Glutamatergic neuron (in vitro differentiated cells): ENCODE data around the gene SAP30BP. TPM values are rescaled to one million over a fixed set of nuclear protein-coding genes. Genes with fewer than 3 reads are reported as not detected.

Experiments used
- DNase-seq: peaks from one replicate; pipeline ENCODE4 v3.0.0; 2022
- H3K27ac Mint-ChIP-seq: one replicate; pipeline ENCODE4 v1.8.0; 2020; ENCODE audit warnings: mild to moderate bottlenecking, mixed read lengths, inconsistent platforms; ENCODE audit not compliant: unreplicated experiment
- H3K27me3 Mint-ChIP-seq: one replicate; pipeline ENCODE4 v1.8.0; 2020; ENCODE audit warnings: mild to moderate bottlenecking, moderate library complexity, mixed read lengths, inconsistent platforms; ENCODE audit not compliant: unreplicated experiment
- H3K36me3 Mint-ChIP-seq: one replicate; pipeline ENCODE4 v1.8.0; 2020; ENCODE audit warnings: mild to moderate bottlenecking, mixed read lengths, inconsistent platforms; ENCODE audit not compliant: unreplicated experiment
- H3K4me1 Mint-ChIP-seq: one replicate; pipeline ENCODE4 v1.8.0; 2020; ENCODE audit warnings: mild to moderate bottlenecking, low read depth, mixed read lengths, inconsistent platforms; ENCODE audit not compliant: unreplicated experiment
- H3K4me3 Mint-ChIP-seq: one replicate; pipeline ENCODE4 v1.8.0; 2020; ENCODE audit warnings: mild to moderate bottlenecking, mixed read lengths, inconsistent platforms; ENCODE audit not compliant: unreplicated experiment
- H3K9me3 Mint-ChIP-seq: one replicate; pipeline ENCODE4 v1.8.0; 2020; ENCODE audit warnings: mild to moderate bottlenecking, moderate library complexity, mixed read lengths, inconsistent platforms; ENCODE audit not compliant: unreplicated experiment
- CTCF ChIP-seq: fragments of 200-600 bp; sonication (generic); IDR thresholded peaks from one replicate; pipeline ENCODE4 v1.5.0; 2021; ENCODE audit not compliant: partially characterized antibody, unreplicated experiment
- total RNA-seq: library from RNA; stranded (reverse); fragmentation: NEBNext Ultra II Directional; extraction: Animal tissue kit (Norgen Biotek cat#: 25700); gene quantifications from one replicate; pipeline ENCODE4 v1.2.1, GENCODE V29; 2021; ENCODE audit not compliant: unreplicated experiment

The SAP30BP gene
- total RNA-seq, 1 donor from 2014 or later = 115 TPM

- H3K27me3 Mint-ChIP-seq = peaks cover 2% of the 10 kb centered on the region
- peaks cover 5% of the 10 kb centered on the region for H3K9me3 Mint-ChIP-seq
- H3K4me3 Mint-ChIP-seq = no peak overlapping the region
- H3K4me1 Mint-ChIP-seq = no peaks in the 10 kb centered on the region
- TF ChIP-seq CTCF = no peak
- no peaks in the 10 kb centered on the region for H3K36me3 Mint-ChIP-seq
- no peak overlapping the region for H3K27ac Mint-ChIP-seq
- no peak for DNase-seq
Observed at GRCh38 chr17:75647061-75647460, 20.1 kb upstream of the SAP30BP start.

GRCh38 chr17:75647921-75648320 lies 19.2 kb upstream of the SAP30BP start:
- Mint-ChIP-seq H3K27ac (no peak overlapping the region), H3K4me1 (no peaks in the 10 kb centered on the region), H3K9me3 (peaks cover 5% of the 10 kb centered on the region), H3K36me3 (no peaks in the 10 kb centered on the region), H3K27me3 (peaks cover 2% of the 10 kb centered on the region), H3K4me3 (no peak overlapping the region)
- TF ChIP-seq CTCF = no peak
- no peak for DNase-seq

GRCh38 chr17:75649687-75650086 lies 17.5 kb upstream of the SAP30BP start:
- Mint-ChIP-seq H3K27ac (no peak overlapping the region), H3K36me3 (no peaks in the 10 kb centered on the region), H3K9me3 (peaks cover 5% of the 10 kb centered on the region), H3K27me3 (no peaks in the 10 kb centered on the region), H3K4me3 (no peak overlapping the region), H3K4me1 (no peaks in the 10 kb centered on the region)
- DNase-seq = no peak
- no peak for TF ChIP-seq CTCF

- Mint-ChIP-seq H3K9me3 (peaks cover 4% of the 10 kb centered on the region), H3K27me3 (no peaks in the 10 kb centered on the region), H3K4me3 (no peak overlapping the region), H3K4me1 (no peaks in the 10 kb centered on the region), H3K27ac (no peak overlapping the region), H3K36me3 (no peaks in the 10 kb centered on the region)
- TF ChIP-seq CTCF = no peak
- DNase-seq = no peak
Observed at GRCh38 chr17:75650874-75651273, 16.3 kb upstream of the SAP30BP start.

GRCh38 chr17:75652341-75652740 lies 14.8 kb upstream of the SAP30BP start:
- no peak overlapping the region for H3K4me3 Mint-ChIP-seq
- H3K27ac Mint-ChIP-seq = no peak overlapping the region
- no peak for DNase-seq
- no peaks in the 10 kb centered on the region for H3K27me3 Mint-ChIP-seq
- no peaks in the 10 kb centered on the region for H3K36me3 Mint-ChIP-seq
- no peak for TF ChIP-seq CTCF
- H3K9me3 Mint-ChIP-seq = peaks cover 3% of the 10 kb centered on the region
- H3K4me1 Mint-ChIP-seq = no peaks in the 10 kb centered on the region
